Gastrocnemius medialis (tissue), 4 donors: ENCODE results near the gene TMCC1. TPM values are rescaled to one million over a fixed set of nuclear protein-coding genes. Genes with fewer than 3 reads are reported as not detected.

Experiments used
- ATAC-seq, 2 donors: fragments of 150-250 bp; one replicate each; pipeline ENCODE4 v1.9.1; 2016
- DNase-seq, 2 donors: peaks; one replicate each; pipeline ENCODE4 v3.0.0-alpha.2; 2019
- H3K27ac ChIP-seq, 4 donors: fragments of 200-600 bp; sonication (generic); 1 replicate in 1 of 4; 2 replicates in 3 of 4; pipeline ENCODE4 v1.5.1; 2016 to 2018; ENCODE audit warnings: mild to moderate bottlenecking in 2 of 4, moderate library complexity in 1 of 4
- H3K27me3 ChIP-seq, 3 donors: fragments of 200-600 bp; sonication (generic) in 2 of 3; 1 replicate in 1 of 3; 2 replicates in 2 of 3; pipeline versions ENCODE4 v1.5.1 to v1.6.0; 2016 to 2019; ENCODE audit warnings: mild to moderate bottlenecking in 1 of 3, moderate library complexity in 1 of 3
- H3K36me3 ChIP-seq, 2 donors: fragments of 200-600 bp; sonication (generic) in 1 of 2; one replicate each; pipeline ENCODE4 v1.5.1; 2017 to 2018
- H3K4me1 ChIP-seq, 2 donors: fragments of 200-600 bp; sonication (generic) in 1 of 2; one replicate each; pipeline ENCODE4 v1.5.1; 2016 to 2017; ENCODE audit warnings: mild to moderate bottlenecking in 2 of 2
- H3K4me3 ChIP-seq, 4 donors: fragments of 200-600 bp; sonication (generic) in 3 of 4; 1 replicate in 1 of 4; 2 replicates in 3 of 4; pipeline ENCODE4 v1.5.1; 2016 to 2019; ENCODE audit warnings: mild to moderate bottlenecking in 2 of 4
- H3K9me3 ChIP-seq, 3 donors: fragments of 200-600 bp; sonication (generic) in 2 of 3; 1 replicate in 1 of 3; 2 replicates in 2 of 3; pipeline ENCODE4 v1.5.1; 2016 to 2019
- POLR2A ChIP-seq, 2 donors: fragments of 450-650 bp; IDR thresholded peaks; one replicate each; pipeline ENCODE4 v1.6.1; 2017; ENCODE audit warnings: antibody characterized with exemption in 2 of 2, mild to moderate bottlenecking in 2 of 2, moderate library complexity in 2 of 2
- in situ Hi-C, 4 donors: fragments of 200-750 bp; cut with MboI; loops; one replicate each; pipeline versions ENCODE4 v1.15.0 to v1.8.0; 2017; ENCODE audit warnings: low sequenced_read_pairs in 4 of 4
- intact Hi-C: fragments of 100-400 bp; cut with DNase I; formaldehyde crosslinking; loops from one replicate; pipeline ENCODE4 v1.15.1; 2023; ENCODE audit warnings: low total_unique reads
- total RNA-seq, 4 donors: library from RNA; depleted of rRNA; stranded (reverse); fragments of >200 nt; gene quantifications; one replicate each; pipeline versions ENCODE4 v1.1.0 to v1.2.3, GENCODE V29; 2016
- TF ChIP-seq, protein P1 (sequence below), 5 experiments: fragments of 450-650 bp in 3 of 5; fragments of 200-600 bp in 2 of 5; sonication (generic) in 2 of 5; IDR thresholded peaks in 4 of 5; conservative IDR thresholded peaks in 1 of 5; 1 replicate in 4 of 5; 2 replicates in 1 of 5; pipeline ENCODE4 v1.5.1; 2016 to 2019; ENCODE audit warnings: antibody characterized with exemption in 5 of 5, mild to moderate bottlenecking in 3 of 5, moderate library complexity in 3 of 5

The TMCC1 gene
- total RNA-seq, 4 donors from 2014 or later: 18.8 to 24.7 (median 20.2) TPM

DNA sequence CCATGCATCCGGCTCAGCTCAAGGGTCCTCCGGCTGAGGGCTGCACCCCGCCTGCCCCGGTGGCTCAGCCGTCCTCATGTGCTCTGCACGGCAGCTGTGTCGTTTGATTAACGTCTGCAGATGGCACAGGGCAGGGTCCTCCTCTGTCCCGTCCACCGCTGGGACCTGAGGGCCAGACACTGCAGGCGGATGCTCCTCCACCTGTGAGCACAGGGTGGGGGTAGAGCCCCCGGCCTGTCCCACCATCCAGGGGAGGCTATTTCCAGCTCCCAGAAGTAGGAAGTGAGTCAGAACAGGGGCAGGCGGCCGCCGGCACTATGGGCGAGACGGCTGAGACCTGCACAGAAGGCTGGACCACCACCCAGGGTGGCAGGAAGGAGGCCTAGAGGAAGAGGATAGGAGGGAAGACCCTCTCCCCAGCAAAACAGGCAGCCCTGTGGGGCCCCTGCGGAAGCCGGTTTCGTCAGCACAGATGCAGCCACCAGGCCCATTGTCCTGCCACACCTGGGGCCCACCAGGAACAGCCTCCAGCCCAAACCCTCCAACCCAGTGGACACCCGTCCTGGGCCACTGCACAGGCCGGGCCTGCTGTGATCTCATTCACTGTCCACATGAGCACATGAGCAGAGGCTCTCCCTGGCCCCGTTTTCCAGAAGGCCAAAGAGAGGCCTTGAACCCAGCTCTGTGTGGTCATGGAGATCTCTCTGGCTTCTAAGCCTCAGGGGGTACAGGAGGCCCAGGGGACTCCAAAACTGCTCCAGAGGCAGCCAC is 274.4 kb downstream of the TMCC1 start:
- intact Hi-C loops (no loop called here), in situ Hi-C loops (loop anchor here in 1 of 4 donors (10.0 kb wide), 1 partner anchor 124 kb away; no protein-coding TSS in a partner anchor)
- TF ChIP-seq POLR2A (IDR thresholded peaks at IDR 0.05): no peak
- TF ChIP-seq, protein P1, sequence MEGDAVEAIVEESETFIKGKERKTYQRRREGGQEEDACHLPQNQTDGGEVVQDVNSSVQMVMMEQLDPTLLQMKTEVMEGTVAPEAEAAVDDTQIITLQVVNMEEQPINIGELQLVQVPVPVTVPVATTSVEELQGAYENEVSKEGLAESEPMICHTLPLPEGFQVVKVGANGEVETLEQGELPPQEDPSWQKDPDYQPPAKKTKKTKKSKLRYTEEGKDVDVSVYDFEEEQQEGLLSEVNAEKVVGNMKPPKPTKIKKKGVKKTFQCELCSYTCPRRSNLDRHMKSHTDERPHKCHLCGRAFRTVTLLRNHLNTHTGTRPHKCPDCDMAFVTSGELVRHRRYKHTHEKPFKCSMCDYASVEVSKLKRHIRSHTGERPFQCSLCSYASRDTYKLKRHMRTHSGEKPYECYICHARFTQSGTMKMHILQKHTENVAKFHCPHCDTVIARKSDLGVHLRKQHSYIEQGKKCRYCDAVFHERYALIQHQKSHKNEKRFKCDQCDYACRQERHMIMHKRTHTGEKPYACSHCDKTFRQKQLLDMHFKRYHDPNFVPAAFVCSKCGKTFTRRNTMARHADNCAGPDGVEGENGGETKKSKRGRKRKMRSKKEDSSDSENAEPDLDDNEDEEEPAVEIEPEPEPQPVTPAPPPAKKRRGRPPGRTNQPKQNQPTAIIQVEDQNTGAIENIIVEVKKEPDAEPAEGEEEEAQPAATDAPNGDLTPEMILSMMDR (IDR thresholded peaks at IDR 0.05 in 4 of 5, conservative IDR thresholded peaks at IDR 0.05 in 1 of 5): no peak
- Histone ChIP-seq H3K27ac (peak overlapping the region; percentile 38 to 76 (median 64)), H3K4me1 (peaks cover 14 to 36% of the 10 kb centered on the region in 2 donors), H3K4me3 (no peak overlapping the region), H3K9me3 (no peaks in the 10 kb centered on the region), H3K27me3 (no peaks in the 10 kb centered on the region), H3K36me3 (no peaks in the 10 kb centered on the region)
- no peak for ATAC-seq
- DNase-seq: no peak

DNA sequence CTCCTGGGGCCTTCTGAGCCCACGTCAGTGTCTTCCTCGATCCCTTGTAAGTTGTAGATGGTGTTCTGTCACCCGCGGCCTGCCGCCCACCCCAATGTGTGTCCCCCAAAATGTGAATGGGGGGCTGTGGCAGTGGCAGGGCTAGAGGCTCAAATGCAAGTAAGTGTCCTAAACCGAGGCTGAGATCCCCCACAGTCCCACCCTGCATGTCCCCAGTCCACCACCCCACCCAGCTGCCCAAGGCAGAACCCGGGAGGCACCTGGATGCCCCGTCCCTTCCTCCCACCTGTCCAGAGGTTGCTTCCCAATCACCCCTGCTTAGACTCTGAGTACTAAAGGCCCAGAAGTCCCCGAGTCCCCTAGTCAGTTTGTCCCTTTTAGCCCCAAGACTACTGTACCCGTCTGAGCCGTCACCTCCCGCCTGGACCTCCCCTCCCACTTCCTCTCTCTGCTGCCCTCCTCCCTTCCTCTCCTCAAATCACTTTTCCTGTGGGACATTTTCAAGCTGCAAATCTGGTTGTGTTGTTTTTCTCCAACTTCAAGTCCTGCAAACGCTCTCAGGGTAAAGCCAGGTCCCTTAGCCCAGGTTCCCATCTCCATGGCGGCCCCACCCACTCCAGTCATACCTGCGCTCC is 275.2 kb downstream of the TMCC1 start:
- no peak overlapping the region for H3K4me3 ChIP-seq
- TF ChIP-seq POLR2A (IDR thresholded peaks at IDR 0.05): no peak
- TF ChIP-seq, protein P1 (IDR thresholded peaks at IDR 0.05 in 4 of 5, conservative IDR thresholded peaks at IDR 0.05 in 1 of 5): no peak
- ATAC-seq (no peak), DNase-seq (no peak)
- H3K36me3 ChIP-seq: no peaks in the 10 kb centered on the region
- in situ Hi-C loops (loop anchor here in 1 of 4 donors (10.0 kb wide), 1 partner anchor 124 kb away; no protein-coding TSS in a partner anchor), intact Hi-C loops (no loop called here)
- H3K9me3 ChIP-seq: no peaks in the 10 kb centered on the region
- H3K27me3 ChIP-seq: no peaks in the 10 kb centered on the region
- peak overlapping the region; percentile 38 to 77 (median 69) for H3K27ac ChIP-seq
- peaks cover 11 to 28% of the 10 kb centered on the region in 2 donors for H3K4me1 ChIP-seq

DNA sequence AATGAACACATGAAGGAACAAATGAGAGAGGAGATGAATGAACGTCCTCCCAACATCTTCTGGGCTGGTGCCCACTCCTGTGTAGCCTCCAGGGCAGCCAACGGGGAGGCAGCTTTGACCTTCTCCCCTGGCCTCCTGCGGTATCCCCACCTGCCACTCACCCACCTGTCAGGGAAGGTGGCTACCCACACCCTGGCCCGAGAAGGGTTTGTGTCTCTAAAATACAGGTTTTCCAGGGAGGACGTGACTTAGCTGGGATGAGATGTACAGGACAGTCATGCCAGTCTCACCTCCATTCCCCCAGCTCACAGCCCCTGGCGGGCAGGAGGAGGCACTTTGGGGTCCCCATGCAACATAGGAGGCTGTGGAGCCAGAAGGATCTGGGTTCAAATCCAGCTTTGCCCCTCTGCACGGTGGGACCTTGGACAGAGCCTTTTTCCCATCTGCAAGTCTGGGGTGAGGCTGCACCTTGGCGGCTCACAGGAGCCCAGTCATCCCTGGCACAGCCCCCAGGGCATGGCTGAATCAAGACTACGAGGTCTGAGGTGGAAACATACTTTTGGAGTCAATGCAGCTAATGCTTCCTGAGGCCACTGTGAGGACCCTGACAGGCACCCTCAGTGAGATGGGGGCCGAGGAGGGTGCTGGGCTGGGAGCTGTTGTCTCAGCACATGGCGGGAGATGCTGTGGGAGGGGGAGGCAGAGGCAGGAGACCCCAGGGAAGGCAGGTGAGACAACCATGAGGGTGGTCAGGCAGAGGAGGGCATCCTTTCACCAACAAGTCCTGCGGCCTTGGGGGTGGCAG is 275.9 kb downstream of the TMCC1 start:
- in situ Hi-C loops (loop anchor here in 1 of 4 donors (10.0 kb wide), 1 partner anchor 123 kb away; no protein-coding TSS in a partner anchor), intact Hi-C loops (no loop called here)
- ATAC-seq (no peak), DNase-seq (no peak)
- Histone ChIP-seq H3K4me3 (no peak overlapping the region), H3K9me3 (no peaks in the 10 kb centered on the region), H3K27ac (peak overlapping the region; percentile 40 to 77 (median 69)), H3K27me3 (no peaks in the 10 kb centered on the region), H3K36me3 (no peaks in the 10 kb centered on the region), H3K4me1 (peaks cover 11 to 22% of the 10 kb centered on the region in 2 donors)
- TF ChIP-seq, protein P1 (IDR thresholded peaks at IDR 0.05 in 4 of 5, conservative IDR thresholded peaks at IDR 0.05 in 1 of 5): no peak
- no peak for TF ChIP-seq POLR2A (IDR thresholded peaks at IDR 0.05)

DNA sequence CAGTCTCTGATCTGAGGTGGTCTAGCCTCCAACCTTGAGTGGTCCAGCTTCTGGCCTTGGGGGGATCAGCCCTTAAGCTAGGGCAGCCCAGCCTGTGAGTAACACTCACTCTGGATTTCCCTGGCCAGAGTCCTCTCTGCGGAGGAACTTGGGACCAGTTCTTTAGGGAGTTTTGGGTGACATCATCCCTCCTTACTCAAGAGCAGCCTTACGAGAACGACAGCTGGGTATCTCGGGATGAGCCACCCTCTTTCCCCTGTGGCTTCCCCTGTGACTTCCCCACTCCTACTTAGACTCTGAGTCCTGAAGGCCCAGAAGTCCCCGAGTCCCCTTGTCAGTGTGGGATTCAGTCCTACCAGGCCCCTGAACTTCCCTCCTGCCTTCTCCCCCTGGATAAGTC is 276.8 kb downstream of the TMCC1 start:
- DNase-seq (peak in 1 of 2 donors; percentile 63), ATAC-seq (peak; percentile 48 to 69)
- Histone ChIP-seq H3K4me3 (no peak overlapping the region), H3K4me1 (peaks cover 11 to 23% of the 10 kb centered on the region in 2 donors), H3K9me3 (no peaks in the 10 kb centered on the region), H3K27ac (peak overlapping the region; percentile 40 to 77 (median 69)), H3K27me3 (no peaks in the 10 kb centered on the region), H3K36me3 (no peaks in the 10 kb centered on the region)
- TF ChIP-seq, protein P1 (IDR thresholded peaks at IDR 0.05 in 4 of 5, conservative IDR thresholded peaks at IDR 0.05 in 1 of 5): no peak
- no peak for TF ChIP-seq POLR2A (IDR thresholded peaks at IDR 0.05)
- intact Hi-C loops (no loop called here), in situ Hi-C loops (loop anchor here in 1 of 4 donors (10.0 kb wide), 1 partner anchor 122 kb away; no protein-coding TSS in a partner anchor)
